ENCODE data around the gene PRXL2A.
A peak's percentile ranks its signal among the peaks of the same experiment; 100 is the strongest.
"Not testable (repeated sequence)": the region's sequence is repeated elsewhere in the genome, so short reads cannot be mapped to it uniquely, and the experiment has no call there.

PRXL2A gene

GRCh38 chr10:80414142-80414895 lies 6.0 kb downstream of the PRXL2A start:
- no peak for TF ChIP-seq CTCF (IDR thresholded peaks at IDR 0.05; ENCODE audit: low read depth, low read length)
- no peak overlapping the region for H3K4me3 ChIP-seq (replicated peaks in 1 of 2; ENCODE audit: low read depth in 2 of 2, low read length in 2 of 2)
- no peak for DNase-seq (ENCODE audit: low read depth in 2 of 2)

DNA sequence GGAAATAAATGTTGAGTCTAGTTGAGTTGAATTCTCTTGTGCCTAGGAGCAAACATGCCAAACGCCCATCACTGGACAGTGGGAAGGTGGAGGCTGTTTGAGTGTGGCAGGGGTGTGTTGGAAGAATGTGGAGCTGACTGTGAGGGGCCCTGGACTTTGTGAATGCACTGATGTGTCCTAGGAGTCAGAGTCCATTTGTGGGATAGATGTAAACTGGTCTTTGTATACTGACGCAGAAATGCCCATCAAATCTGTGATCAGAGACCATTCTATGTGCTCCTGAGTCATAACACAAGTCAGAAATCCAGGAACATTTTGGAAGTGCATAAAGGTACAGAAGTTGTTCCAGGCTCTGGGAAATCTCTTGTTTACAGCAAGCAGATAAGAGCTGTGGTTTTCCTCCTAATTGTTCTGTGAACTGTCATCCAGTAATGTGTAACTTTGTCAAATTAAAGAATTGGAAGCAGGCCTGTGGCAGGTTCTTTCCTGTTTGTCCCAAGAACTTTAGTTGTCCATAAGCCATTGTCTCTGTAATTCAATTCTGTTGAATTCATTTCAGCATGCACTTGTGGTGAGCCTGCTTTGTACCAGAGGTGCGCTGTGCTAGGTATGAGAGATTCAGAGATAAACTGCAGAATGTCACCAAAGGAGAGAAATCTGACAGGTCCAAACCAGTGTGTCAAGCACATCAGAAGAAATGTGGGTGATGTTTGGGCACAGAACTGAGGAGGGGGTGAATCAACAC lies 7.6 kb downstream of the PRXL2A start:
- peak in 1 of 2 donors; percentile 40 for DNase-seq (ENCODE audit: low read depth in 2 of 2)
- no peak overlapping the region for H3K4me3 ChIP-seq (replicated peaks in 1 of 2; ENCODE audit: low read depth in 2 of 2, low read length in 2 of 2)
- TF ChIP-seq CTCF (IDR thresholded peaks at IDR 0.05; ENCODE audit: low read depth, low read length): no peak

- no peak for TF ChIP-seq CTCF (IDR thresholded peaks at IDR 0.05; ENCODE audit: low read depth, low read length)
- no peak overlapping the region for H3K4me3 ChIP-seq (replicated peaks in 1 of 2; ENCODE audit: low read depth in 2 of 2, low read length in 2 of 2)
- DNase-seq (ENCODE audit: low read depth in 2 of 2): peak; percentile 10 to 94
Observed at GRCh38 chr10:80416479-80417098, 8.2 kb downstream of the PRXL2A start.

- H3K4me3 ChIP-seq (replicated peaks in 1 of 2; ENCODE audit: low read depth in 2 of 2, low read length in 2 of 2); DNase-seq (ENCODE audit: low read depth in 2 of 2): not testable (repeated sequence)
Observed at GRCh38 chr10:80417256-80417655, 8.9 kb downstream of the PRXL2A start.

GRCh38 chr10:80421050-80421706 lies 12.8 kb downstream of the PRXL2A start:
- DNase-seq (ENCODE audit: low read depth in 2 of 2): no peak
- H3K4me3 ChIP-seq (replicated peaks in 1 of 2; ENCODE audit: low read depth in 2 of 2, low read length in 2 of 2): no peak overlapping the region
- no peak for TF ChIP-seq CTCF (IDR thresholded peaks at IDR 0.05; ENCODE audit: low read depth, low read length)

GRCh38 chr10:80421707-80422536 lies 13.6 kb downstream of the PRXL2A start:
- no peak for TF ChIP-seq CTCF (IDR thresholded peaks at IDR 0.05; ENCODE audit: low read depth, low read length)
- no peak for DNase-seq (ENCODE audit: low read depth in 2 of 2)
- no peak overlapping the region for H3K4me3 ChIP-seq (replicated peaks in 1 of 2; ENCODE audit: low read depth in 2 of 2, low read length in 2 of 2)
